NCI-H524 treated with DMSO at 0.1 percent for 48 hours (cell line): ENCODE data around the gene PHPT1.
"Not testable (repeated sequence)": the region's sequence is repeated elsewhere in the genome, so short reads cannot be mapped to it uniquely, and the experiment has no call there.

ENCODE experiments used
- DNase-seq: peaks from one replicate; lab custom pipeline; 2025; lab: John Stamatoyannopoulos, UW

Gene PHPT1

GRCh38 chr9:136837146-136837855 is 11.9 kb upstream of the PHPT1 start:
- no peak for DNase-seq

GRCh38 chr9:136837856-136838277 is 11.3 kb upstream of the PHPT1 start:
- DNase-seq: not testable (repeated sequence)

- no peak for DNase-seq
Measured at GRCh38 chr9:136838314-136839228, 10.6 kb upstream of the PHPT1 start.

- DNase-seq: no peak
Measured at GRCh38 chr9:136839229-136840139, 9.7 kb upstream of the PHPT1 start.

GRCh38 chr9:136840140-136840876 is 8.9 kb upstream of the PHPT1 start:
- no peak for DNase-seq

GRCh38 chr9:136840877-136841645 is 8.1 kb upstream of the PHPT1 start:
- DNase-seq: peak; percentile 83

GRCh38 chr9:136841646-136842379 is 7.4 kb upstream of the PHPT1 start:
- DNase-seq: peak; percentile 26

- peak; percentile 33 for DNase-seq
Measured at GRCh38 chr9:136842380-136842948, 6.7 kb upstream of the PHPT1 start, which contains the start of gene AJM1. Gene AJM1, plus strand, starts transcription at chr9:136842478. Its CDS starts 1,937 bp downstream, at chr9:136844415.

- DNase-seq: not testable (repeated sequence)
Measured at GRCh38 chr9:136843159-136843800, 5.9 kb upstream of the PHPT1 start.

- not testable (repeated sequence) for DNase-seq
Measured at GRCh38 chr9:136843801-136844740, 5.1 kb upstream of the PHPT1 start.

GRCh38 chr9:136844761-136845464 is 4.3 kb upstream of the PHPT1 start:
- no peak for DNase-seq

GRCh38 chr9:136845465-136846260 is 3.5 kb upstream of the PHPT1 start:
- no peak for DNase-seq

- no peak for DNase-seq
Measured at GRCh38 chr9:136846376-136847087, 2.7 kb upstream of the PHPT1 start.

- DNase-seq: no peak
Measured at GRCh38 chr9:136847088-136847825, 2.0 kb upstream of the PHPT1 start.
